Astrocyte of the spinal cord (primary cell): ENCODE data around the gene SLC44A3.

Experiments
- DNase-seq: peaks from one replicate; pipeline ENCODE4 v3.0.0; 2011; ENCODE audit warnings: low read depth, low spot score
- H3K4me3 ChIP-seq: 2 replicates; pipeline ENCODE4 v1.5.1; 2011; ENCODE audit warnings: low read depth, mild to moderate bottlenecking, low read length, moderate library complexity
- in situ Hi-C: cut with HindIII; loops from 2 replicates; pipeline ENCODE4 v1.10.0; 2017; ENCODE audit warnings: low sequenced_read_pairs
- TF ChIP-seq, protein P1 (sequence below): IDR thresholded peaks from 2 replicates; pipeline ENCODE4 v1.5.1; 2012; ENCODE audit warnings: low read depth, mild to moderate bottlenecking, low read length, inconsistent platforms

SLC44A3 gene

DNA sequence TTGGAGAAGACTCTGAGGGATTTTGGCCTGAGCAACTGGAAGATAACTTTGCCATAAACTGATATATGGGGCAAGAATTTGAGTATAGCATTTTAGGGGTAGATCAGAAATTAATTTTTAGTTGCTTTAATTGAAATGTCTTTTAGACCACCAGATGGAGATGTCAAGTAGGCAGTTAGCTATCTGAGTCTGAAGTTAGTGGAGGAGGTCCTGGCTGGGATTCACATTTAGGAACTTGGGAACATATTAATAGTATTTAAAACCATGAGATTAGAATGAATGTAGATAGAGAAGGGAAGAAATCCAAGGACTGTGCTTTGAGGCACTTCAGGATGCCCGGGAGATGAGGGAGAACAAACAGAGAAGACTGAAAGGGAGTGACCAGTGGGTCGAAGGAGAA, 32.6 kb downstream of the SLC44A3 start:
- DNase-seq, result no peak
- in situ Hi-C loops, result no loop called here
- no peak overlapping the region for H3K4me3 ChIP-seq
- TF ChIP-seq, protein P1, sequence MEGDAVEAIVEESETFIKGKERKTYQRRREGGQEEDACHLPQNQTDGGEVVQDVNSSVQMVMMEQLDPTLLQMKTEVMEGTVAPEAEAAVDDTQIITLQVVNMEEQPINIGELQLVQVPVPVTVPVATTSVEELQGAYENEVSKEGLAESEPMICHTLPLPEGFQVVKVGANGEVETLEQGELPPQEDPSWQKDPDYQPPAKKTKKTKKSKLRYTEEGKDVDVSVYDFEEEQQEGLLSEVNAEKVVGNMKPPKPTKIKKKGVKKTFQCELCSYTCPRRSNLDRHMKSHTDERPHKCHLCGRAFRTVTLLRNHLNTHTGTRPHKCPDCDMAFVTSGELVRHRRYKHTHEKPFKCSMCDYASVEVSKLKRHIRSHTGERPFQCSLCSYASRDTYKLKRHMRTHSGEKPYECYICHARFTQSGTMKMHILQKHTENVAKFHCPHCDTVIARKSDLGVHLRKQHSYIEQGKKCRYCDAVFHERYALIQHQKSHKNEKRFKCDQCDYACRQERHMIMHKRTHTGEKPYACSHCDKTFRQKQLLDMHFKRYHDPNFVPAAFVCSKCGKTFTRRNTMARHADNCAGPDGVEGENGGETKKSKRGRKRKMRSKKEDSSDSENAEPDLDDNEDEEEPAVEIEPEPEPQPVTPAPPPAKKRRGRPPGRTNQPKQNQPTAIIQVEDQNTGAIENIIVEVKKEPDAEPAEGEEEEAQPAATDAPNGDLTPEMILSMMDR, result peak; percentile 10

DNA sequence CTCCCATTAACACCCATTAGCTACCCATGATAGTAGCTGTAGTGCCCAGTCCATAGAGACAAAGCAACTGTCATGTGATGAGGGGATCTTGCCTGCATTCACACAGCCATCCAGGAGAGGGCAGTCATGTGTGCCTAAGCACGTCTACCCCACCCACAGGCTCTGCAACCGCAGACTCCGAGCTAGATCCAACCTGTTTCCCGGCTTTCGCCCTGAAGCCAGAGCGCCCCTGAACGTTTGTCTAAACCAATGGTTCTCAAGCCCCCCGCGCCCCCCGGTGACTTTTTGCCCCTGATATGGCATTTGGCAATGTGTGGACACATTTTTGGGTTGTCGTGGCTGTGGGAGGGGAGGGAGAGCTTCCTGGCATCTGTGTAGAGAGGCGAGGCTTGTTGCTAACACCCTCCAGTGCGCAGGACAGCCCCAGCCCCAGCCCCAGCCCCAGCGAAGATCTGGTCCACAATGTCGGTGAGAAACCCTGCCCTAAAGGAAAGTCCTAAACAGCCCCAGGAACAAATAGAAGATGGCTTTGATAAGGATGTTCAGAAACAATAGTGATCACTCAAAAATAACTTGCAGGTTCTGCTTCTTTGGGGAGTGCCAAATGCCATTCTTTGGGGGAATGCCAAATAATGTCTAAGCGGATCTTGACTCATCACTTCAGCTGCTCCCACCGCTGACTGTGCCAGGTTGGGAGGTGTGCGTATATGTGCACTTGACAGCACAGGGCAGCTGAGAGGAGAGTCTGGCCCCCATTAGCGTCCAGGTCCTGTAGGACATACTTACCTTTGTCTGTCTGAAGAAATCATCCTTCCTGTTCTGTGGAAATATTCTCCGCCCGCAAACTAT, 34.5 kb downstream of the SLC44A3 start:
- H3K4me3 ChIP-seq, result peak overlapping the region; percentile 43
- peak; percentile 91 for DNase-seq
- TF ChIP-seq, protein P1, result peak; percentile 96
- in situ Hi-C loops, result no loop called here

DNA sequence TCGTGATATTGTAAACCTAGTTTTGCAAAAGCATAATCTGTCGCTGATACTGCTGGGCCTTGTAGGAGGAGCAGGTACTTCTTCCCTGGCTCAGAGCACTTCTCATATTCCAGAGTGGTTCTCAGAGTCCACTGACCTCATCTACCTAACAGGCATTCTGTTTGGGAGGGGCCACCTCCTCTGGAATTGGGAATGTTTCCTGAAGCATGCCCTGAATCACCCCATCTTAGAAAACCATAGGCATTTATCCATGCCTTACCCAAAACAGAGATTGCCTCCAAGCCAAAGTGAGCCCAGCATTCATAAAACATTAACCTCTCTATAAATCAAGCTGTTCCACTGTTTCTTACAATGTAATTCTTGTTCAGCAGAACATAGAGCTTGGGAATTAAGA, 35.1 kb downstream of the SLC44A3 start:
- TF ChIP-seq, protein P1, result no peak
- in situ Hi-C loops, result no loop called here
- no peak for DNase-seq
- H3K4me3 ChIP-seq, result no peak overlapping the region

DNA sequence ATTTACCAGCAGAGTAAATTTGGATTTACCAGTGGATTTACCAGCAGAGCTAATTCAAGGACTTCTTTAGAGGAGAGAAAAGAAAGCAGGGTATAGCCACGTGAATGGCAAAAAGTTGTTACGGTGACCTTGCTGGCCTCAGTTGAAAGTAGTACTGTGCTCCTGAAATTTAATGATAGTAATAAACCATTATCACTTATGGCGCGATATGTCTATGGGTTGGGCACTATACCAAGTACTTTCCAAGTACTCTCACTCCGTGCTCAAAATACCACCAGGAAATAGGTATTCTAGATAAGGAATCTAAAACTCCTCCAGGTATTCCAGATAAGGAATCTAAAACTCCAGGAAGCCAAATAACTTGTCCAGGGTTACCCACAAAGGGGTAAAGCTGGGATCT, 35.8 kb downstream of the SLC44A3 start:
- DNase-seq, result no peak
- in situ Hi-C loops, result no loop called here
- H3K4me3 ChIP-seq, result no peak overlapping the region
- TF ChIP-seq, protein P1, result no peak

DNA sequence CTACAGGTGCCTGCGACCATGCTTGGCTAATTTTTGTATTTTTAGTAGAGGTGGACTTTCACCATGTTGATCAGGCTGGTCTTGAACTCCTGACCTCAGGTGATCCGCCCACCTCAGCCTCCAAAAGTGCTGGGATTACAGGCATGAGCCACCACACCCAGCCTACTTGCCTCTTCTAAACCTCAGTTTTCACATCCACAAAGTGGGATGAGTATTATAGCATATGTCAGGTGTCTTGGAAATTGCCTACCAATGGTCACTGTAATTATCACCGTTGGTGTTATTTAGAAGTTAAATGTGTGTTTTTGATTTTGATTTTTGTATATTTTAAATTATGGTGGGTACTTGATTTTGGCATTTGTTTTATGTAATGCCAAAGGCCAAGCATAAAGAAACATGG, 36.7 kb downstream of the SLC44A3 start:
- TF ChIP-seq, protein P1, result no peak
- H3K4me3 ChIP-seq, result no peak overlapping the region
- in situ Hi-C loops, result no loop called here
- DNase-seq, result no peak

DNA sequence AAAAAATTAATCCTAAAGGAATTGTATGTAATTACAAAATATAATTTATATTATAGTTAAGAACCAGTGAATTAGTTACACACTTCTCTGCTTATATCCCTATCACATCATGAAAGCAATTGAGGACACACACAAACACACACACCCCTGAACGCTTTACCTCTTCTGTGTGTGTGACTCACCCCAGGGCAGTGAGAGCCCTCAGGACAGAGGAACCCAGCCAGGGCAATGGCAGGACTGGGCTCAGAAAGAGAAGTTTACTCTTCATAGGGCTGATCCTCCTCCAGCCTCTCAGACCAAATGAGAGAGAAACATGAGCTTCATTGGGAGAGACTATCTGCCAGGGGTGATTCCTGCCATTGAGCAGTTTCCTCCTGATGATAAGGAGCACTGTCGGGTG, 38.1 kb downstream of the SLC44A3 start:
- in situ Hi-C loops, result no loop called here
- no peak overlapping the region for H3K4me3 ChIP-seq

More for the DNA sequence above, 38.1 kb downstream of the SLC44A3 start:
- peak; percentile 38 for DNase-seq
- TF ChIP-seq, protein P1, result no peak
